ENCODE data around the gene DAB2.

The DAB2 gene

DNA sequence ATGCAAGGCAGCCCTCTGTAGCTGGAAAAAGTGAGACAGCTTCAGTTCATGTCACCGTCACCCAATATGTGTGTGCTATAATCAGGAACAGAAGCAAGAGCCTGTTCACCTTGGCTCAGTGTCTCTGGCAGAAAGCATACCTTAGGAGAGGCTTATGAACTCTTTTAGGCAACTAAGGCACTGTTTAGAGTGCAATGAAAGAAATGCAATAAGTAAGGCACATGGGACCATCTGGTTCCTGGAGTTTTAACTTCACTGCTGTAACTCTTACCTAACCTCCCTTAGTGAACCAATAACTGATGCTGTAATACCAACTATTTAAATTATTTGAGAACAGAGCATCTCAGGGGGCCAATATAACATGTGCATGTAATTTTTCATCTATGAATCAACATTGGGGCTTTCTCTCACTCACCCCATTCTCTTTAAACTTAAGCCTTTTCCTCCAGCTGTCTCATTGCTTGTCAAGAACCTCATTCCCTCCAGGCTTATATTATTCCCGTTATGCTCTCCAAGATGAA lies 92.9 kb downstream of the DAB2 start:
- DNase-seq = no peak

DNA sequence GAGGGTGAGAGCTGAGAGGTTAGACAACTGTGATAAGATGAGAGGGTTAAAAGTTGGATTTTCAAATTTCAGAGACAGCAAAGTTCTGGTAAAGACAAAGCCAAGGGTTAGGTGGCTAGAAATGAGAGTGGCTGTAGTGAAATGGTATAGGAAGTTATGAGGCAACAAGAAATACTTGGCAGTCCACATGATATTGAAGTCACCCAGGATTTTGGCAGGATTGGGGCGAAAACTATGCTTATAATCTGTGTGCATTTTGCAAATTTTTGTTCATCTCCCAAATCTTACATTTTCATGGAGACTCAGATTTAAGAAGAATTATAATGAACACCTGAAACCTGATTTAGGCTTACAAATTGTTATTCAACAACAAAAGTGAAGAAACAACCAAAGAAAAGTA lies 96.0 kb downstream of the DAB2 start:
- no peak for DNase-seq

DNA sequence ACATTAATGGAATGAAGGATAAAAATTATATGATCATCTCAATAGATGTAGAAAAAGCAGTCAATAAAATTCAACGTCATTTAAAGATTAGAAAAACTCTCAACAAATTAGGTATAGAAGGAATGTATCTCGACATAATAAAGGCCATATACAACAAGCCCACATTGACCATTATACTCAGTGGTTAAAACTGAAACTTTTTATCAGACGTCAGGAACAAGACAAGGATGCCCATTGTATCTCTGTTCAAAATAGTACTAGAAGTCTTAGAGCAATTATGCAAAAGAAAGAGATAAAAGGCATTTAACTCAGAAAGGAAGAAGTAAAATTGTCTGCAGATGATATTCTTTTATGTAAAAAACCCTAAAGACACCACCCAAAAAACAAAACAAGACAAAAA lies 101.2 kb downstream of the DAB2 start:
- DNase-seq = no peak

Data from NCI-H2081 (cell line).